COLO668 (cell line): ENCODE measurements around the gene PPIB.
"Not testable (repeated sequence)": the region's sequence is repeated elsewhere in the genome, so short reads cannot be mapped to it uniquely, and the experiment has no call there.

Experiments
- DNase-seq: peaks from one replicate; lab custom pipeline; 2025; ENCODE audit not compliant: unreplicated experiment; lab: John Stamatoyannopoulos, UW

PPIB gene

GRCh38 chr15:64110950-64111678, 51.7 kb downstream of the PPIB start:
- no peak for DNase-seq

DNA sequence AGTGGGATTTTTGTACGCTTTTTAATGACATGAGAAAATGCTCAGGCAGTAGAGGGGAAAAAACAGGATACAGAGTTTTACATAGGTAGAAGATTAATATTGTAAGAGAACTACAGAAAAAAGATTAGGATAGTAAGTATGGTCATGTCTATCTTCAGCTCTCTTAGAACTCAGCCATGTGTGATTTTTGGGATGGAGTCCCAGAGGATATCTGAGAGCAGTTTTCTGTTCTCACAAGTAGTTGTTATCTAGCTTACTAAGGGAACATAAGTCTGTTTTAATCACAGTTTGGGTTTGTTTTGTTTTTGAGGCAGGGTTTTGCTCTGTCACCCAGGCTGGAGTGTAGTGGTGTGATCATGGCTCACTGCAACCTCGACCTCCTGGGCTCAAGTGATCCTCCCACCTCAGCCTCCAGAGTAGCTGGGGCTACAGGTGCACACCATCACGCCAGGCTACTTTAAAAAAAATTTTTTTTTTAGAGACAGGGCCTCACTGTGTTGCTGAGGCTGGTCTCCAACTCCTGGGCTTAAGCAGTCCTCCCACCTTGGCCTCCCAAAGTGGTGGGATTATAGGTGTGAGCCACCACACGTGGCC, 52.6 kb downstream of the PPIB start:
- DNase-seq = not testable (repeated sequence)

GRCh38 chr15:64107337-64107736, 55.5 kb downstream of the PPIB start:
- DNase-seq = no peak
